Endothelial cell of umbilical vein (primary cell): ENCODE measurements around the gene DUSP15.

ENCODE experiments used
- JUN ChIP-seq: IDR thresholded peaks from 2 replicates; pipeline ENCODE4 v1.6.1; 2011; ENCODE audit warnings: borderline replicate concordance, low read depth; ENCODE audit not compliant: insufficient read length, insufficient read depth
- MYC ChIP-seq: IDR thresholded peaks from one replicate; pipeline ENCODE4 v1.6.1; 2011; ENCODE audit warnings: mild to moderate bottlenecking, low read depth, low read length
- POLR2A ChIP-seq: IDR thresholded peaks from 2 replicates; pipeline ENCODE4 v1.6.1; 2012; ENCODE audit warnings: low read depth, mild to moderate bottlenecking, control low read depth, low read length
- POLR2AphosphoS5 ChIP-seq: IDR thresholded peaks from 2 replicates; pipeline ENCODE4 v1.6.1; 2012; ENCODE audit warnings: low read depth, mild to moderate bottlenecking, control low read depth, low read length, moderate library complexity; ENCODE audit not compliant: insufficient read depth
- TF ChIP-seq, protein P1 (sequence below), 2 donors: IDR thresholded peaks; 1 replicate in 1 of 2; 2 replicates in 1 of 2; pipeline ENCODE4 v1.5.1; 2011; ENCODE audit warnings: low read length in 2 of 2, mild to moderate bottlenecking in 2 of 2, moderate library complexity in 2 of 2, control low read depth in 1 of 2, inconsistent platforms in 1 of 2, low read depth in 1 of 2; ENCODE audit not compliant: insufficient read depth in 1 of 2; ENCODE audit errors: extremely low read depth in 1 of 2
- TF ChIP-seq, protein P2 (sequence below): IDR thresholded peaks from 2 replicates; pipeline ENCODE4 v1.6.1; 2011; ENCODE audit not compliant: insufficient read depth, insufficient read length

- TF ChIP-seq, protein P1, sequence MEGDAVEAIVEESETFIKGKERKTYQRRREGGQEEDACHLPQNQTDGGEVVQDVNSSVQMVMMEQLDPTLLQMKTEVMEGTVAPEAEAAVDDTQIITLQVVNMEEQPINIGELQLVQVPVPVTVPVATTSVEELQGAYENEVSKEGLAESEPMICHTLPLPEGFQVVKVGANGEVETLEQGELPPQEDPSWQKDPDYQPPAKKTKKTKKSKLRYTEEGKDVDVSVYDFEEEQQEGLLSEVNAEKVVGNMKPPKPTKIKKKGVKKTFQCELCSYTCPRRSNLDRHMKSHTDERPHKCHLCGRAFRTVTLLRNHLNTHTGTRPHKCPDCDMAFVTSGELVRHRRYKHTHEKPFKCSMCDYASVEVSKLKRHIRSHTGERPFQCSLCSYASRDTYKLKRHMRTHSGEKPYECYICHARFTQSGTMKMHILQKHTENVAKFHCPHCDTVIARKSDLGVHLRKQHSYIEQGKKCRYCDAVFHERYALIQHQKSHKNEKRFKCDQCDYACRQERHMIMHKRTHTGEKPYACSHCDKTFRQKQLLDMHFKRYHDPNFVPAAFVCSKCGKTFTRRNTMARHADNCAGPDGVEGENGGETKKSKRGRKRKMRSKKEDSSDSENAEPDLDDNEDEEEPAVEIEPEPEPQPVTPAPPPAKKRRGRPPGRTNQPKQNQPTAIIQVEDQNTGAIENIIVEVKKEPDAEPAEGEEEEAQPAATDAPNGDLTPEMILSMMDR (IDR thresholded peaks at IDR 0.05; ENCODE audit: extremely low read depth in 1 of 2, insufficient read depth in 1 of 2, low read depth in 1 of 2, low read length in 2 of 2): no peak
- TF ChIP-seq MYC (no peak), POLR2A (no peak), POLR2AphosphoS5 (no peak), JUN (no peak)
- TF ChIP-seq, protein P2, sequence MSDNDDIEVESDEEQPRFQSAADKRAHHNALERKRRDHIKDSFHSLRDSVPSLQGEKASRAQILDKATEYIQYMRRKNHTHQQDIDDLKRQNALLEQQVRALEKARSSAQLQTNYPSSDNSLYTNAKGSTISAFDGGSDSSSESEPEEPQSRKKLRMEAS: no peak
Measured at GRCh38 chr20:31896049-31896448, 25.7 kb upstream of the DUSP15 start.
